GM12878 (cell line): ENCODE measurements around the gene PLXDC1. TPM values are rescaled to one million over a fixed set of nuclear protein-coding genes. Genes with fewer than 3 reads are reported as not detected.
A peak's percentile ranks its signal among the peaks of the same experiment; 100 is the strongest.

Experiments used
- ATAC-seq: fragments of 200-7000 bp; cut with Tn5 transposase; 3 replicates; pipeline ENCODE4 v1.9.1; 2020; ENCODE audit warnings: mild to moderate bottlenecking, moderate library complexity
- BruUV-seq: library from RNA; stranded (reverse); fragments of 400-500 nt; replicated peaks from 2 replicates; lab custom pipeline; 2021; lab: Mats Ljungman, UMichigan
- CTCF ChIA-PET: fragments of 300-600 bp; sonication (Branson Sonifier 250); formaldehyde crosslinking; extraction: SDS; loops from one replicate; lab custom pipeline; 2021; ENCODE audit warnings: inconsistent platforms; lab: Yijun Ruan, JAX
- POLR2A ChIA-PET: fragments of 350-600 bp; formaldehyde crosslinking; extraction: SDS; loops from one replicate; lab custom pipeline; 2021; ENCODE audit warnings: inconsistent platforms; lab: Charles Lee
- RAD21 ChIA-PET: fragments of 300-600 bp; sonication (Branson Sonifier 250); formaldehyde crosslinking; loops from one replicate; lab custom pipeline; 2023; ENCODE audit warnings: antibody characterized with exemption; ENCODE audit not compliant: unreplicated experiment; lab: Charles Lee
- SMC1A ChIA-PET: fragments of 300-600 bp; sonication (Branson Sonifier 250); formaldehyde crosslinking; loops from one replicate; lab custom pipeline; 2023; ENCODE audit not compliant: unreplicated experiment, uncharacterized antibody; lab: Charles Lee
- DNase-seq: peaks from one replicate; pipeline ENCODE4 v3.0.0-alpha.2; 2011; ENCODE audit warnings: low read depth, low spot score
- FAIRE-seq: peaks from 3 replicates; lab custom pipeline; 2011; peaks lifted over from hg19 to GRCh38; lab: Jason Lieb, UNC
- H2AFZ ChIP-seq: 2 replicates; pipeline ENCODE4 v1.6.0; 2011; ENCODE audit warnings: low read depth, low read length, control low read depth; ENCODE audit not compliant: control insufficient read depth
- H3K27ac ChIP-seq: 2 replicates; pipeline ENCODE4 v1.5.1; 2011; ENCODE audit warnings: control low read depth; ENCODE audit not compliant: control insufficient read depth, insufficient read depth
- H3K27me3 ChIP-seq, 2 experiments: replicated peaks in 1 of 2; 2 replicates each; pipeline versions ENCODE4 v1.6.0 to v1.6.1; 2011; ENCODE audit warnings: low read length in 1 of 2; ENCODE audit not compliant: control insufficient read depth in 2 of 2, insufficient read depth in 2 of 2
- H3K36me3 ChIP-seq, 2 experiments: 2 replicates each; pipeline ENCODE4 v1.5.1; 2011; ENCODE audit warnings: low read length in 1 of 2; ENCODE audit not compliant: control insufficient read depth in 2 of 2, insufficient read depth in 2 of 2
- H3K4me1 ChIP-seq: 2 replicates; pipeline ENCODE4 v1.6.1; 2011; ENCODE audit warnings: mild to moderate bottlenecking, low read length, moderate library complexity, mixed read lengths; ENCODE audit not compliant: control insufficient read depth, insufficient read depth
- H3K4me2 ChIP-seq: 2 replicates; pipeline ENCODE4 v1.6.0; 2011; ENCODE audit warnings: control low read depth; ENCODE audit not compliant: control insufficient read depth, insufficient read depth
- H3K4me3 ChIP-seq: fragments of 200-600 bp; sonication (generic); 2 replicates; pipeline ENCODE4 v1.5.1; 2016
- H3K79me2 ChIP-seq: 2 replicates; pipeline ENCODE4 v1.6.0; 2011; ENCODE audit warnings: low read length; ENCODE audit not compliant: control insufficient read depth, insufficient read depth
- H3K9ac ChIP-seq: 2 replicates; pipeline ENCODE4 v1.8.0; 2011; ENCODE audit warnings: low read length, control low read depth, mixed read lengths; ENCODE audit not compliant: control insufficient read depth, insufficient read depth
- H3K9me3 ChIP-seq: replicated peaks from 3 replicates; pipeline ENCODE4 v1.5.1; 2011; ENCODE audit warnings: mild to moderate bottlenecking, low read length; ENCODE audit not compliant: control insufficient read depth, insufficient read depth
- H4K20me1 ChIP-seq: 2 replicates; pipeline ENCODE4 v1.6.0; 2011; ENCODE audit not compliant: control insufficient read depth, insufficient read depth
- ESRRA ChIP-seq: IDR thresholded peaks from 2 replicates; pipeline ENCODE4 v1.6.1; 2012; ENCODE audit warnings: mild to moderate bottlenecking, low read length, improper control_type of control experiment
- POLR2AphosphoS5 ChIP-seq: IDR thresholded peaks from 2 replicates; pipeline ENCODE4 v1.6.1; 2011; ENCODE audit warnings: mild to moderate bottlenecking, low read length, inconsistent platforms
- RAD51 ChIP-seq: fragments of 450-650 bp; IDR thresholded peaks from 2 replicates; pipeline ENCODE4 v1.6.1; 2016; ENCODE audit warnings: moderate library complexity, mild to moderate bottlenecking, inconsistent platforms
- RB1 ChIP-seq: fragments of 450-650 bp; formaldehyde crosslinking; IDR thresholded peaks from 2 replicates; pipeline ENCODE4 v1.6.1; 2017; ENCODE audit warnings: mild to moderate bottlenecking, borderline replicate concordance
- YY1 ChIP-seq: IDR thresholded peaks from 2 replicates; pipeline ENCODE4 v1.6.1; 2011; ENCODE audit warnings: low read depth, mild to moderate bottlenecking, low read length
- WGBS: methylation state at CpG from one replicate; pipeline ENCODE4 v1.1.6; 2016; ENCODE audit warnings: low lambda C conversion rate; ENCODE audit not compliant: insufficient replicate concordance, insufficient coverage; ENCODE audit errors: missing lambda C conversion rate; 5-methylcytosine and 5-hydroxymethylcytosine counted together
- in situ Hi-C: fragments of 300-500 bp; cut with MboI; formaldehyde crosslinking; loops from 9 replicates; pipeline ENCODE4 v1.14.3; 2018; ENCODE audit warnings: mixed read lengths
- intact Hi-C: fragments of 100-400 bp; cut with micrococcal nuclease; formaldehyde crosslinking; loops from one replicate; pipeline ENCODE4 v1.14.2; 2022; ENCODE audit not compliant: unreplicated experiment
- polyA plus RNA-seq, 11 experiments: library from polyadenylated mRNA; depleted of rRNA in 4 of 11; unstranded in 6 of 11; stranded (reverse) in 5 of 11; fragments of >200 nt; fragmentation: Nextera tagmentation in 4 of 11; fragmentation: Illumina TruSeq in 1 of 11; extraction: Ambion mirVana in 4 of 11; extraction: Trizol in 1 of 11; gene quantifications; 1 replicate in 1 of 11; 2 replicates in 10 of 11; pipeline versions ENCODE4 v1.2.1 to v1.2.3, GENCODE V29; 2011 to 2016; ENCODE audit warnings: inconsistent platforms in 2 of 11, missing spikeins in 2 of 11, low read depth in 1 of 11
- total RNA-seq, 4 experiments: library from RNA; depleted of rRNA in 3 of 4; stranded (reverse); fragments of >200 nt in 3 of 4; fragmentation: Illumina TruSeq in 1 of 4; extraction: Trizol in 1 of 4; gene quantifications; 2 replicates each; pipeline versions ENCODE4 v1.2.1 to v1.2.3, GENCODE V29; 2013 to 2021

The PLXDC1 gene
- total and polyA plus RNA-seq, 10 of the 15 experiments (the other 5 are each of a cell fraction or from before 2014, with no cell fraction given), result 0.03 to 0.30 (median 0.22) TPM; not detected in 7

GRCh38 chr17:39081851-39082250 is 69.6 kb downstream of the PLXDC1 start:
- ChIA-PET RAD21 (no interaction called here), CTCF (interaction anchor here (1.3 kb wide), 1 partner anchor 162 kb away, joined by 3 read pairs; no protein-coding TSS in a partner anchor), POLR2A (no interaction called here), SMC1A (interaction anchor here (0.6 kb wide), 1 partner anchor 302 kb away, joined by 3 read pairs; no protein-coding TSS in a partner anchor)
- Histone ChIP-seq H3K4me1 (no peaks in the 10 kb centered on the region), H3K4me3 (no peak overlapping the region), H3K79me2 (no peaks in the 10 kb centered on the region), H3K9ac (no peak overlapping the region), H2AFZ (no peak overlapping the region), H3K4me2 (no peak overlapping the region), H4K20me1 (no peaks in the 10 kb centered on the region), H3K9me3 (no peaks in the 10 kb centered on the region), H3K36me3 (no peaks in the 10 kb centered on the region), H3K27ac (no peak overlapping the region), H3K27me3 (peaks cover 0 to 3% of the 10 kb centered on the region in 2 experiments; a peak in 3 of 4 replicates)
- TF ChIP-seq RB1, result no peak
- TF ChIP-seq ESRRA, result no peak
- TF ChIP-seq YY1, result no peak
- ATAC-seq (no peak), FAIRE-seq (no peak), DNase-seq (no peak)
- 41% methylated on average over 1 of the region's 1 CpG for WGBS
- in situ Hi-C loops (no loop called here), intact Hi-C loops (no loop called here)
- BruUV-seq, result no TSS peak

- TF ChIP-seq RAD51 (0 out of 2 replicates have a peak, but pooled peaks have one; percentile 17), POLR2AphosphoS5 (no peak)
- TF ChIP-seq, all 136 proteins: peak for 1
- SMC1A ChIA-PET, result interaction anchor here (0.8 to 1.3 kb wide), 2 partner anchors 10 to 14 kb away, joined by 3 to 4 read pairs; no protein-coding TSS in a partner anchor
- RAD21 ChIA-PET, result interaction anchor here (0.7 to 2.3 kb wide), 3 partner anchors 71 to 97 kb away, joined by 3 to 8 read pairs (median 3); partner anchors contain the start of gene PLXDC1
- DNase-seq, result no peak
- FAIRE-seq, result no peak
- no peaks in the 10 kb centered on the region for H3K9me3 ChIP-seq
- no peaks in the 10 kb centered on the region for H3K4me1 ChIP-seq
- intact Hi-C loops, result no loop called here
- 30% methylated on average over 6 of the region's 6 CpGs for WGBS
- CTCF ChIA-PET, result interaction anchor here (0.8 to 1.5 kb wide), 2 partner anchors 18 to 98 kb away, joined by 3 to 5 read pairs; no protein-coding TSS in a partner anchor
- H3K4me3 ChIP-seq, result no peak overlapping the region
- H3K79me2 ChIP-seq, result no peaks in the 10 kb centered on the region
- H2AFZ ChIP-seq, result no peak overlapping the region; the same call in 1 of the 2 replicates
- POLR2A ChIA-PET, result no interaction called here
- in situ Hi-C loops, result no loop called here
- no peaks in the 10 kb centered on the region for H4K20me1 ChIP-seq
- H3K9ac ChIP-seq, result no peak overlapping the region
- BruUV-seq, result no TSS peak
- no peak for ATAC-seq
- no peak overlapping the region for H3K4me2 ChIP-seq
- no peaks in the 10 kb centered on the region for H3K36me3 ChIP-seq
- no peak overlapping the region for H3K27ac ChIP-seq
- peaks cover 0 to 3% of the 10 kb centered on the region in 2 experiments; a peak in 3 of 4 replicates for H3K27me3 ChIP-seq
Measured at GRCh38 chr17:39080421-39081078, 70.9 kb downstream of the PLXDC1 start.
